MCF 10A (cell line): ENCODE measurements around the gene HSD17B12. TPM values are rescaled to one million over a fixed set of nuclear protein-coding genes. Genes with fewer than 3 reads are reported as not detected.

Source experiments
- BruUV-seq: library from RNA; stranded (reverse); fragments of 400-500 nt; replicated peaks from 2 replicates; lab custom pipeline; 2021; lab: Mats Ljungman, UMichigan
- CTCF ChIA-PET: fragments of 300-600 bp; sonication (Branson Sonifier 250); formaldehyde crosslinking; extraction: SDS; loops from one replicate; lab custom pipeline; 2021; ENCODE audit warnings: antibody characterized with exemption, inconsistent platforms; lab: Yijun Ruan, JAX
- POLR2A ChIA-PET: fragments of 300-600, 350-650 bp; sonication (Branson Sonifier 250); formaldehyde crosslinking; extraction: SDS; loops from one replicate; lab custom pipeline; 2020; ENCODE audit warnings: antibody characterized with exemption, inconsistent platforms; lab: Yijun Ruan, JAX
- DNase-seq: peaks from one replicate; pipeline ENCODE4 v3.0.0-alpha.2; 2018; ENCODE audit not compliant: unreplicated experiment
- H3K27ac Mint-ChIP-seq: one replicate; pipeline ENCODE4 v1.8.0; 2022; ENCODE audit warnings: mild to moderate bottlenecking, low read depth, mixed read lengths; ENCODE audit not compliant: unreplicated experiment
- H3K27me3 Mint-ChIP-seq: one replicate; pipeline ENCODE4 v1.8.0; 2022; ENCODE audit warnings: mixed read lengths; ENCODE audit not compliant: insufficient read depth, unreplicated experiment
- H3K36me3 Mint-ChIP-seq: one replicate; pipeline ENCODE4 v1.8.0; 2022; ENCODE audit warnings: mild to moderate bottlenecking, moderate library complexity, mixed read lengths; ENCODE audit not compliant: insufficient read depth, unreplicated experiment
- H3K4me1 Mint-ChIP-seq: one replicate; pipeline ENCODE4 v1.8.0; 2022; ENCODE audit warnings: mixed read lengths; ENCODE audit not compliant: insufficient read depth, unreplicated experiment
- H3K4me3 Mint-ChIP-seq: one replicate; pipeline ENCODE4 v1.8.0; 2022; ENCODE audit warnings: mild to moderate bottlenecking, moderate library complexity, mixed read lengths; ENCODE audit not compliant: unreplicated experiment
- H3K9me3 Mint-ChIP-seq: one replicate; pipeline ENCODE4 v1.8.0; 2022; ENCODE audit warnings: mixed read lengths; ENCODE audit not compliant: unreplicated experiment
- CTCF ChIP-seq: fragments of 200-600 bp; IDR thresholded peaks from one replicate; pipeline ENCODE4 v1.8.0; 2022; ENCODE audit warnings: antibody characterized with exemption, mild to moderate bottlenecking; ENCODE audit not compliant: unreplicated experiment
- intact Hi-C: fragments of 100-400 bp; cut with micrococcal nuclease; formaldehyde crosslinking; loops from 2 replicates; pipeline ENCODE4 v1.14.1; 2022
- total RNA-seq: library from RNA; stranded (reverse); gene quantifications from 2 replicates; pipeline ENCODE4 v1.2.3, GENCODE V29; 2022

The HSD17B12 gene
- total RNA-seq, 1 experiment from 2014 or later: 117 TPM

GRCh38 chr11:43852057-43852636, 171.6 kb downstream of the HSD17B12 start:
- ChIA-PET CTCF (interaction anchor here (0.5 to 7.2 kb wide), 40 partner anchors 9 to 481 kb away, joined by 3 to 99 read pairs (median 4); no protein-coding TSS in a partner anchor), POLR2A (interaction anchor here (0.6 to 1.2 kb wide), 4 partner anchors 16 to 29 kb away, joined by 3 to 4 read pairs (median 4); no protein-coding TSS in a partner anchor)
- H3K27me3 Mint-ChIP-seq: no peaks in the 10 kb centered on the region
- H3K36me3 Mint-ChIP-seq: peaks cover 8% of the 10 kb centered on the region
- no peak overlapping the region for H3K27ac Mint-ChIP-seq
- intact Hi-C loops: loop anchor here (1.0 to 10.0 kb wide), 3 partner anchors 27 to 348 kb away; no protein-coding TSS in a partner anchor
- TF ChIP-seq CTCF: peak; percentile 73
- DNase-seq: peak; percentile 68
- no peaks in the 10 kb centered on the region for H3K4me1 Mint-ChIP-seq
- H3K9me3 Mint-ChIP-seq: no peaks in the 10 kb centered on the region
- no TSS peak for BruUV-seq
- no peak overlapping the region for H3K4me3 Mint-ChIP-seq

- DNase-seq: peak; percentile 22
- CTCF ChIA-PET: interaction anchor here (0.6 to 7.2 kb wide), 10 partner anchors 11 to 354 kb away, joined by 3 to 99 read pairs (median 4); no protein-coding TSS in a partner anchor
Measured at GRCh38 chr11:43853781-43854180, 173.2 kb downstream of the HSD17B12 start.

GRCh38 chr11:43856993-43857392, 176.5 kb downstream of the HSD17B12 start:
- CTCF ChIA-PET: interaction anchor here (0.7 to 2.5 kb wide), 5 partner anchors 11 to 33 kb away, joined by 3 to 12 read pairs (median 3); no protein-coding TSS in a partner anchor
- POLR2A ChIA-PET: interaction anchor here (1.2 to 2.1 kb wide), 2 partner anchors 9 to 26 kb away, joined by 5 to 9 read pairs; no protein-coding TSS in a partner anchor

More at GRCh38 chr11:43853781-43854180, 173.2 kb downstream of the HSD17B12 start:
- intact Hi-C loops: loop anchor here (10.0 kb wide), 1 partner anchor 279 kb away; no protein-coding TSS in a partner anchor
- Mint-ChIP-seq H3K9me3 (no peaks in the 10 kb centered on the region), H3K36me3 (peaks cover 8% of the 10 kb centered on the region), H3K27ac (peak overlapping the region; percentile 49), H3K4me3 (no peak overlapping the region), H3K27me3 (no peaks in the 10 kb centered on the region), H3K4me1 (no peaks in the 10 kb centered on the region)
- no peak for TF ChIP-seq CTCF
- no TSS peak for BruUV-seq
- POLR2A ChIA-PET: interaction anchor here (1.3 kb wide), 1 partner anchor 11 kb away, joined by 4 read pairs; no protein-coding TSS in a partner anchor

More at GRCh38 chr11:43856993-43857392, 176.5 kb downstream of the HSD17B12 start:
- H3K27ac Mint-ChIP-seq: no peak overlapping the region
- intact Hi-C loops: loop anchor here (10.0 kb wide), 1 partner anchor 282 kb away; no protein-coding TSS in a partner anchor
- peaks cover 8% of the 10 kb centered on the region for H3K9me3 Mint-ChIP-seq
- TF ChIP-seq CTCF: no peak
- peaks cover 28% of the 10 kb centered on the region for H3K36me3 Mint-ChIP-seq
- H3K4me1 Mint-ChIP-seq: no peaks in the 10 kb centered on the region
- no TSS peak for BruUV-seq
- H3K4me3 Mint-ChIP-seq: no peak overlapping the region
- DNase-seq: no peak
- H3K27me3 Mint-ChIP-seq: no peaks in the 10 kb centered on the region
